Skeletal muscle satellite cell (primary cell): ENCODE data around the gene PAK1.

ENCODE experiments used
- H3K27me3 ChIP-seq: 2 replicates; pipeline ENCODE4 v1.7.0; 2013; ENCODE audit warnings: low read length; ENCODE audit not compliant: control insufficient read depth, insufficient read depth
- H3K36me3 ChIP-seq: 2 replicates; pipeline ENCODE4 v1.7.0; 2013; ENCODE audit warnings: mild to moderate bottlenecking, control low read depth, low read length; ENCODE audit not compliant: insufficient read depth
- H3K4me1 ChIP-seq: 2 replicates; pipeline ENCODE4 v1.7.0; 2013; ENCODE audit warnings: low read length; ENCODE audit not compliant: control insufficient read depth, insufficient read depth
- H3K4me2 ChIP-seq: 2 replicates; pipeline ENCODE4 v1.7.0; 2013; ENCODE audit warnings: mild to moderate bottlenecking, low read length
- H3K4me3 ChIP-seq: 2 replicates; pipeline ENCODE4 v1.7.0; 2013; ENCODE audit warnings: low read length
- H3K9ac ChIP-seq: 2 replicates; pipeline ENCODE4 v1.7.0; 2013; ENCODE audit warnings: mild to moderate bottlenecking, low read depth, low read length, moderate library complexity
- H3K9me3 ChIP-seq: replicated peaks from 2 replicates; pipeline ENCODE4 v1.7.0; 2013; ENCODE audit warnings: mild to moderate bottlenecking, control low read depth, low read length

Gene PAK1

DNA sequence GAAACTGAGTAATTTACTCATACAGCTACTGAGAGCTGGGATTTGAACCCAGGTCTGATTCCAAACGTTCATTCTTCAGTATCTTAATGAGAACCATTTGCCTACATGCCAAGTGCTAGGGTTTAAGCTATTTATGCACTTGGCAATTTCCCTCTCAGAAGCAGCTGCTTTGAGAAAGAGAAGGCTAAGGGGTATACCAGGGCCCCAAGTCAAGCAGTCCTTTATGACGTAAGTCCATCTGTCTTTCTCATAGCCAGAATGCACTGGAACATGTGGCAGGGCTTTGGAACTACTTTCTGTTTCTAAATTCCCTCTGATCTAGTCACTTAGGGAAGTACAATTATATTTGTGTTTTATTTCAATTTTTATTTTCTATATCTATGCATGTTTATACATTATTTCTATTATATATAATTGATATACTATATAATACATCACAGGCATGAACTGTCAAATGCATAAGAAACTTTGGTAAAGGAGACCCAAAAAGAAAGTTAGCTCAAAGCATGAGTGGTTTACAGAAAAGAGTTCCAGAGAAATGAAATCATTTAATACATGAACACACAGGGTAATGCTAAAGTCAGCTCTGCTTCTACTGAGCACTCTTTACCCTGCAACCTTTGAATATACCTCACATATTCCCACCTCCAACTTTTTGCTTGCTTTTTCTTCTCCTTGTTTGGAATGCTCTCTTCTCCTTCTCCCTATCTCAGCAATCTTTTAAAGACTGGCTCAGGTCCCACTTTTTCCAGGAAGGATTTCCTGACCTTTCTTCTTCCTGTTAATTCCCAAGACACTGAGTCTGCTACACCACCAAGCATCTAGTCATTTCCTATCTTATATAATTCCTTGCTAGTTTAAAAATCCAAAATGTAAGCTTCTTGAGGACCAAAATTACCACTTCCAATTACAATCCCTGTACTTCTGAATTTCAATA, 91.9 kb downstream of the PAK1 start:
- H3K36me3 ChIP-seq = peaks cover 2% of the 10 kb centered on the region
- no peak overlapping the region for H3K4me3 ChIP-seq
- peaks cover 6% of the 10 kb centered on the region for H3K4me1 ChIP-seq
- no peaks in the 10 kb centered on the region for H3K27me3 ChIP-seq
- no peaks in the 10 kb centered on the region for H3K9me3 ChIP-seq
- H3K4me2 ChIP-seq = no peak overlapping the region
- no peak overlapping the region for H3K9ac ChIP-seq

DNA sequence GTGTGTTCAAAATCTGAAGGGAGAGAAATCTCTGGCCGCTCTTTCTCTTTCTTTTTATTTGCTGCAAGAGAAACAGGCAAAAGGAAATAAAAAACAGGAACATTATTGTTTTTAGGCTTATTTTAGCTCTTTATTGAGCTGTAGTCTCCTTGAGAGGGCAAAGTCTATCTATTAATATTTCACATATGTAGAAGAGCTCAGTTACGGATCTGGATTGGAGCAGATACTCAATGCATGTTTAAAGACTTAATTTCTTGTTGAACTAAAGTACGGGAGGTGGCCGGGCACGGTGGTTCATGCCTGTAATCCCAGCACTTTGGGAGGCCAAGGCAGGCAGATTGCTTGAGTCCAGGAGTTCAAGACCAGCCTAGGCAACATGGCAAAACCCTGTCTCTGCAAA, 94.0 kb downstream of the PAK1 start:
- H3K9ac ChIP-seq = no peak overlapping the region
- no peak overlapping the region for H3K4me2 ChIP-seq
- no peaks in the 10 kb centered on the region for H3K9me3 ChIP-seq

DNA sequence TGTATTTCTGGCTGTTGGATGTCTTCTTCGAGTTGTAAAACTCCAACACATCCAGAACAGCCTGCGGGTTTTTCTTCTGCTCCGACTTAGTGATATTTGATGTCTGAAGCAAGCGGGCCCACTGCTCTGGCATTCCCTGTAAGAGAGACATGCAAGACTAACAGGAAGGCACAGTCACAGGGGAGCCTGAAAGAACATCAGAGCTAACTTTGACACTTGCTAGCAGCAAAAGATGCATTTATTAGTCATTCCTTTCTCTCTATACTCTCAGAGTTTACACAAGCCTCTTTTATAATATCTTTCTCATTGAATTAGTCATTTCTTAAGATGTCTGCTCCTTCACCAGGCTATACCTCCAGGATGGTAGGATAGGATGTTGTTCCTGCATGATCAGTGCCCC, 94.6 kb downstream of the PAK1 start:
- H3K4me1 ChIP-seq = peaks cover 17% of the 10 kb centered on the region
- H3K36me3 ChIP-seq = no peaks in the 10 kb centered on the region

More for the DNA sequence above, 94.0 kb downstream of the PAK1 start:
- no peaks in the 10 kb centered on the region for H3K27me3 ChIP-seq
- peaks cover 11% of the 10 kb centered on the region for H3K4me1 ChIP-seq
- H3K36me3 ChIP-seq = peaks cover 2% of the 10 kb centered on the region
- no peak overlapping the region for H3K4me3 ChIP-seq

DNA sequence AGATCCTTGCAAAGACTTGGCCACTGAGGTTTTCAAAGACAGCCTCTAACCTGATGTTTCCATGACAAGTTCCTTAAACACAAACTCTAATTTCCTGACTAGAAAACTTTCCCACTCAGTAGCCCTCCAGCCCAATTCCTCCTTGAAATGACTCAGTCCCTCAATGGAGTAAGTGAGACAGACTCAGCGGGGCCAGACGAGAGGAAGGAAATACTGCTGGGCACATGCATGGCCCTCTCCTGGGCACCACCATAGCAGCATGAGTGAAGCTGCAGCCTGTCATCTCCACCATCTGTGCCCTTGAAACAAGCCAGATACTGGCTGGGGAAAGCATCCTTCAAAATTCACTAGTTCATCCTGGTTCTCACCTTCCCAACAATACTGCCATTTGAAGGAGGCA, 96.2 kb downstream of the PAK1 start:
- Histone ChIP-seq H3K9me3 (no peaks in the 10 kb centered on the region), H3K4me1 (peaks cover 19% of the 10 kb centered on the region), H3K27me3 (no peaks in the 10 kb centered on the region), H3K4me2 (no peak overlapping the region), H3K9ac (no peak overlapping the region), H3K36me3 (peaks cover 6% of the 10 kb centered on the region), H3K4me3 (no peak overlapping the region)

More for the DNA sequence above, 94.6 kb downstream of the PAK1 start:
- Histone ChIP-seq H3K27me3 (no peaks in the 10 kb centered on the region), H3K9me3 (no peaks in the 10 kb centered on the region), H3K9ac (no peak overlapping the region), H3K4me2 (no peak overlapping the region), H3K4me3 (no peak overlapping the region)

DNA sequence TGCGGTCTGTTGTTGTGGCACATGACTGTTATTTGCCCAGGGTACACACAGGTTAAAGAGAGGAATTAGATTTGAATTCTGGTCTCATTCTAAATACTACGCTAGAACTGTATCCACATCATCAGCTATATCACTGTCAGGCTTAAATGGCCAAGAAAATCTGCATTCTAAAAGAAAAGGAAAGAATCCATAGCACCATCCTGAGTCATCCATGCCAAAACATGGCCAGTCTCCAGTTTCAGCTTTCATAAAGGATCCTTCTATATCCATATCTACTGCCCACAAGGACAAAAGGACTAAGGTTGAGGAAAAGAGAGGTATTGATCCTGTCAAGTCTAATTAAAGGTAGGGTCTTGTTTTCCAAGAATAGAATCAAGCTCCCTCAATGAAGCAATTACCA, 98.8 kb downstream of the PAK1 start:
- Histone ChIP-seq H3K9ac (no peak overlapping the region), H3K4me1 (peaks cover 13% of the 10 kb centered on the region), H3K4me3 (no peak overlapping the region), H3K9me3 (no peaks in the 10 kb centered on the region), H3K4me2 (no peak overlapping the region), H3K27me3 (no peaks in the 10 kb centered on the region), H3K36me3 (peaks cover 6% of the 10 kb centered on the region)

DNA sequence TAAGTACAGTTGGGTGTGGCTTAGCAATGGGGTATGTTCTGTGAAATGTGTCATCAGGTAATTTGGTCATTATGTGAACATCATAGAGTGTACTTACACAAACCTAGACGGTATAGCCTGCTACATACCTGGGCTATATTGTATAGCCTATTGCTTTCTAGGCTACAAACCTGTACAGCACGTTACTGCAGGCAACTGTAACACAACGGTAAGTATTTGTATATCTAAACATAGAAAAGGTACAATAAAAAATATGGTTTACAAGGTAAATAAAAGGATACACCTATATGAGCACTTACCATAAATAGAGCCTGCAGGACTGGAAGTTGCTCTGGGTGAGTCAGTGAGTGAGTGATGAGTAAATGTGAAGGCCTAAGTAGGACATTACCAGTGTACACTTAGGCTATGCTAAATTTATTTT, 99.3 kb downstream of the PAK1 start:
- H3K36me3 ChIP-seq = peaks cover 6% of the 10 kb centered on the region
- no peaks in the 10 kb centered on the region for H3K9me3 ChIP-seq
- no peak overlapping the region for H3K4me2 ChIP-seq
- no peaks in the 10 kb centered on the region for H3K27me3 ChIP-seq
- H3K9ac ChIP-seq = no peak overlapping the region
- no peak overlapping the region for H3K4me3 ChIP-seq
- H3K4me1 ChIP-seq = peaks cover 13% of the 10 kb centered on the region

DNA sequence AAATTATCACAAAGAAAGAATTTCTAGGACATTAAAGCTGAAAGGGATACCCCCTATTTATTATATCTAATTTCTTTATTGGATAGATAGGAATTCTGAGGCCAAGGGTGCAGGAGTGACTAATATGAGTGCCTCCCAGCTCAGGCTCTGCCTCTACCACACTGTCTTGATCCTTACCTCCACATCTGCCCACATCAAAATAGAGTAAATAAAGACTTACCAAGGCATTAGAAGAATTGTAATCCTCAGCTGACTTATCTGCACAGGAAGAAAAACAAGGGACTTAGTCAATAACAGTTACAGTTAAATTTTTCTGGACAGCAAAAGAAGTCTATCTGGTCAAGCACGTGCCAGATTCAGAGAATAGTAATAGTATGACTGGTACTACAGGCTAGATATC, 99.8 kb downstream of the PAK1 start:
- Histone ChIP-seq H3K27me3 (no peaks in the 10 kb centered on the region), H3K36me3 (peaks cover 6% of the 10 kb centered on the region), H3K9me3 (no peaks in the 10 kb centered on the region), H3K9ac (no peak overlapping the region), H3K4me3 (no peak overlapping the region), H3K4me1 (peaks cover 13% of the 10 kb centered on the region), H3K4me2 (no peak overlapping the region)

DNA sequence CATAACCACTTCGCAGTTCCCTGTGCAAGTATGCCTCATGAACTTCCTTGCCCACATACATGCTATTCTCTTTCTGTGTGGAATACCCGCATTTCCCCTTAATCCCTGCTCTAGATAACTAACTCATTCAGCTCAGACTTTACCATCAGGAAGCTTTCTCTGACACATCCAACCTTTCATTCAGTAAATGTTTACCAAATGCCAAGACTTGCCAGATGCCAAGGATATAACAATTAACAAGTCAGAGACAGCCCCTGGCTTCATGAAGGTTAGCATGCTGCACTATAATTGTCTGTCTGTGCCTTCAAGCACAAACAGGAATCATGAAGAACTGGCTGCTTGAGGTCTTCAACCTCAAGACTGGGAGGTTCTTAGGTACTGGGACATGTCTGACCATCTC, 101.2 kb downstream of the PAK1 start:
- no peak overlapping the region for H3K9ac ChIP-seq
- H3K36me3 ChIP-seq = peaks cover 6% of the 10 kb centered on the region
- H3K27me3 ChIP-seq = no peaks in the 10 kb centered on the region
- no peaks in the 10 kb centered on the region for H3K9me3 ChIP-seq
- H3K4me1 ChIP-seq = peaks cover 13% of the 10 kb centered on the region
- no peak overlapping the region for H3K4me2 ChIP-seq
- H3K4me3 ChIP-seq = no peak overlapping the region

DNA sequence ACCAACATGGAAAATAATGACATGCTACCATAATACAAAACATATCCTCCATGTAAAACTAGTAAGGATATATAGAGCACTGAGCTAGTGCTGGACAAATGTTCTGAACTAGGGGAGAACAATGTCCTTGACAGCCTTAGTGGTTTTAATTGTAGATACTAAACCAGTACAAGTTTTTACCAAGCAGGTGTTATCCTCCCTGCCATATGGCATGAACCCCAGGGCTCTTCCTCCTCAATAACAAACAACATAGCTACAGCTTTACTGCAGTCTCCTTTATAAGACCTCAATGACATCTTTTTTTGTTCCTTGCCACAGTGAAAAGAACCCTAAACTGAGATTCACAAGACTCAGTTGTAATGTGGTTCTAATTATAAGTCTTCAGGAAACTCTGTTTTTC, 102.2 kb downstream of the PAK1 start:
- peaks cover 13% of the 10 kb centered on the region for H3K4me1 ChIP-seq
- no peaks in the 10 kb centered on the region for H3K9me3 ChIP-seq
- no peak overlapping the region for H3K9ac ChIP-seq
- no peak overlapping the region for H3K4me3 ChIP-seq
- H3K4me2 ChIP-seq = no peak overlapping the region
- H3K27me3 ChIP-seq = no peaks in the 10 kb centered on the region
- peaks cover 6% of the 10 kb centered on the region for H3K36me3 ChIP-seq

DNA sequence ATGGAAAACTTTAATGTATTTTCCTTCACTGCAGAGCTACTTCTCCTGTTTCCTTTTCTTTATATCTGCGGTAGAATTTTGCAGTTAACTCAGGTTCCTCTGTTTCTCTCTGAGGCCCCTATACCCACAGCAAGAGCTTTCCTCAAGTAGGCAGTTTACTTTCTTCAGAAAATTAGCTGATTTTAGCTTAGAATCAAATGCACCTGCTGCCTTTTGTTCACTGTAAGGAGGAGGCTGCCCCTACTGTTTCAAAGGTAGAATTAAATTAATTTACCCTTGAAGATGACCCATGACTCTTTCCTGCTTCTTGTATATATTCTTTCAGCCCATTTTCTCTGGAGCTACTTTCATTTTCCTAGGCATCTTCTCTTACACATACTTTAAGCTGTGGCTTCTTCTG, 103.7 kb downstream of the PAK1 start:
- peaks cover 10% of the 10 kb centered on the region for H3K4me1 ChIP-seq
- H3K9ac ChIP-seq = no peak overlapping the region
- H3K9me3 ChIP-seq = no peaks in the 10 kb centered on the region
- no peak overlapping the region for H3K4me2 ChIP-seq
- H3K4me3 ChIP-seq = no peak overlapping the region
- peaks cover 6% of the 10 kb centered on the region for H3K36me3 ChIP-seq
- H3K27me3 ChIP-seq = no peaks in the 10 kb centered on the region

DNA sequence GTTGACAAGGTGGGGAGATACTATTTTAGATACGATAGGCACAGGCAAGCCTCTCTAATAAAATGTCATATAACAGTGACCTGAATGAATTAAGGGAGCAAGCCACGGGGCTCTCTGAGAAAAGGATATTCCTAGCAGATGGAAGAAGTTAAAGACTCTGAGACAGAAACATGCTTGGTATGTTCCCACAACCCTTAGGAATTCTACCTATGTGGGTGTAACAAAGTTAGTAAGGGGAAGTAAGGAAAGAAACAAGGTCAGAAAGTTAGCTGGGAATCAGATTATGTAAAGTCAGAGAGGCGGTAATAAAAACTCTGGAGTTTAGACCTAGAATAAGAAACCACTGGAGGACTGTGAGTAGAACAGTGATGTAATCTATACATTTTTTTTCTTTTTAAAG, 112.7 kb downstream of the PAK1 start:
- Histone ChIP-seq H3K4me2 (no peak overlapping the region), H3K36me3 (peaks cover 5% of the 10 kb centered on the region), H3K9ac (no peak overlapping the region), H3K4me1 (peaks cover 5% of the 10 kb centered on the region), H3K4me3 (no peak overlapping the region), H3K27me3 (no peaks in the 10 kb centered on the region), H3K9me3 (no peaks in the 10 kb centered on the region)

DNA sequence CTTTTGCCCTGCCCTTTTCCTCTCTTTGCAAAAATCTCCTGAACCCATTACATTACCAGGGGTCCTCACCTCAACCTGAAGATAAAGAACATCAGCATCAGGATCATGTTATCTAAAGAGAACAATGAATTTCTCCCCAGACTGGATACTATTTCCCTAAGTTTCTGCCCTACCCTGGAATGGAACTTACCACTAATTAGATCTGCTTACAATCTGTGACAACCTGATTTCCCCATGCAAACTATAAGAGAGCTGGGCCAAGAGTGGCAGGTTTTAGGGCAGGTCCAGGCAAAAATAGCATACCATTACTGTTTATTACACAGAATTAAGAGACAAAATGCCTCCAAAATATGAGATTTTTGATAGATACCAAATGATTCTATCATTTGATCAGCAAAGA, 114.4 kb downstream of the PAK1 start:
- Histone ChIP-seq H3K4me2 (no peak overlapping the region), H3K36me3 (peaks cover 5% of the 10 kb centered on the region), H3K9ac (no peak overlapping the region), H3K4me3 (no peak overlapping the region), H3K27me3 (no peaks in the 10 kb centered on the region), H3K9me3 (no peaks in the 10 kb centered on the region), H3K4me1 (peaks cover 5% of the 10 kb centered on the region)
